Upper lobe of left lung (tissue), 4 donors: Measurements from ENCODE around the gene PCDHGB6.

ENCODE experiments used
- POLR2A ChIP-seq, 4 donors: fragments of 450-650 bp; IDR thresholded peaks; one replicate each; pipeline ENCODE4 v1.5.1; 2016 to 2017; ENCODE audit warnings: antibody characterized with exemption in 4 of 4, mild to moderate bottlenecking in 2 of 4
- POLR2AphosphoS5 ChIP-seq, 2 donors: sonication (generic); formaldehyde crosslinking; IDR thresholded peaks; one replicate each; pipeline ENCODE4 v1.5.1; 2017; ENCODE audit warnings: antibody characterized with exemption in 2 of 2
- TF ChIP-seq, protein P1 (sequence below), 6 experiments: fragments of 450-650 bp in 4 of 6; fragments of 200-600 bp in 2 of 6; sonication (generic) in 2 of 6; IDR thresholded peaks; one replicate each; pipeline ENCODE4 v1.5.1; 2016 to 2019; ENCODE audit warnings: antibody characterized with exemption in 6 of 6

DNA sequence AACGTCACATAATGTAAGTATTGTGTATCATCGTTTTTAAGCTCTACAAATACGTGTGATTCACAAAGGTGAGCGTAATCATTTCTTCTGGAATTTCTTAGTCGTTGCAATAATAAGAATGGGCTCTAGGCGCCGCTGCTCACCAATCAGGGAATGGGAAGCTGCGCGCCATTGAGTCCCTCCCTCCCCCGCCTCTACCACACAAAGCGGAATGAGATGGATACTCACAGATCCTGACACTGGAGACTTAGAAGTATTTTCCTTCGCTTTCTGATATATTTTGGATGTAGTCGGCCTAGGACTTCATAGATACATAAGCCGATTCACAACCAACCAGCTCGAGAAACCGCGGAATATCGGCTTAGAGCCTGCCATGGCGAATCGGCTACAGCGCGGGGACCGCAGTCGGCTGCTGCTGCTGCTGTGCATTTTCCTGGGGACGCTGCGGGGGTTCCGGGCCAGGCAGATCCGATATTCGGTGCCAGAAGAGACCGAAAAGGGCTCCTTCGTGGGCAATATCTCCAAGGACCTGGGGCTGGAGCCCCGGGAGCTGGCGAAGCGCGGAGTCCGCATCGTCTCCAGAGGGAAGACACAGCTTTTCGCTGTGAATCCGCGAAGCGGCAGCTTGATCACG is 13.2 kb downstream of the PCDHGB6 start, which contains the start of gene PCDHGA11:
- TF ChIP-seq, protein P1, sequence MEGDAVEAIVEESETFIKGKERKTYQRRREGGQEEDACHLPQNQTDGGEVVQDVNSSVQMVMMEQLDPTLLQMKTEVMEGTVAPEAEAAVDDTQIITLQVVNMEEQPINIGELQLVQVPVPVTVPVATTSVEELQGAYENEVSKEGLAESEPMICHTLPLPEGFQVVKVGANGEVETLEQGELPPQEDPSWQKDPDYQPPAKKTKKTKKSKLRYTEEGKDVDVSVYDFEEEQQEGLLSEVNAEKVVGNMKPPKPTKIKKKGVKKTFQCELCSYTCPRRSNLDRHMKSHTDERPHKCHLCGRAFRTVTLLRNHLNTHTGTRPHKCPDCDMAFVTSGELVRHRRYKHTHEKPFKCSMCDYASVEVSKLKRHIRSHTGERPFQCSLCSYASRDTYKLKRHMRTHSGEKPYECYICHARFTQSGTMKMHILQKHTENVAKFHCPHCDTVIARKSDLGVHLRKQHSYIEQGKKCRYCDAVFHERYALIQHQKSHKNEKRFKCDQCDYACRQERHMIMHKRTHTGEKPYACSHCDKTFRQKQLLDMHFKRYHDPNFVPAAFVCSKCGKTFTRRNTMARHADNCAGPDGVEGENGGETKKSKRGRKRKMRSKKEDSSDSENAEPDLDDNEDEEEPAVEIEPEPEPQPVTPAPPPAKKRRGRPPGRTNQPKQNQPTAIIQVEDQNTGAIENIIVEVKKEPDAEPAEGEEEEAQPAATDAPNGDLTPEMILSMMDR (IDR thresholded peaks at IDR 0.05), result peak in 4 of 6 experiments; percentile 20 to 43 (median 37)
- TF ChIP-seq POLR2A (IDR thresholded peaks at IDR 0.05) (no peak), POLR2AphosphoS5 (IDR thresholded peaks at IDR 0.05) (no peak)
